Neutrophil (primary cell): Measurements from ENCODE around the gene ACAA1.

Experiments used
- H3K27ac ChIP-seq: fragments of 200-600 bp; sonication (generic); 2 replicates; pipeline ENCODE4 v1.5.1; 2016; ENCODE audit warnings: mild to moderate bottlenecking, moderate library complexity
- H3K27me3 ChIP-seq: fragments of 200-600 bp; sonication (generic); 2 replicates; pipeline ENCODE4 v1.6.0; 2016; ENCODE audit warnings: mild to moderate bottlenecking
- H3K36me3 ChIP-seq: fragments of 200-600 bp; sonication (generic); 2 replicates; pipeline ENCODE4 v1.5.1; 2017
- H3K4me1 ChIP-seq, 2 experiments: fragments of 200-600 bp in 1 of 2; sonication (generic) in 1 of 2; 1 replicate in 1 of 2; 2 replicates in 1 of 2; pipeline versions ENCODE4 v1.5.1 to v1.6.1; 2013 to 2016; ENCODE audit warnings: low read depth in 1 of 2, low read length in 1 of 2, mild to moderate bottlenecking in 1 of 2, moderate library complexity in 1 of 2; ENCODE audit not compliant: control insufficient read depth in 1 of 2, insufficient read depth in 1 of 2
- H3K4me3 ChIP-seq, 2 experiments: fragments of 200-600 bp in 1 of 2; sonication (generic) in 1 of 2; 1 replicate in 1 of 2; 2 replicates in 1 of 2; pipeline ENCODE4 v1.5.1; 2013 to 2016; ENCODE audit warnings: low read depth in 1 of 2, low read length in 1 of 2, mild to moderate bottlenecking in 1 of 2, moderate library complexity in 1 of 2
- H3K9me3 ChIP-seq: fragments of 200-600 bp; sonication (generic); 2 replicates; pipeline ENCODE4 v1.5.1; 2016
- TF ChIP-seq, protein P1 (sequence below): fragments of 200-600 bp; sonication (generic); IDR thresholded peaks from 2 replicates; pipeline ENCODE4 v1.5.1; 2016; ENCODE audit warnings: antibody characterized with exemption

The ACAA1 gene

DNA sequence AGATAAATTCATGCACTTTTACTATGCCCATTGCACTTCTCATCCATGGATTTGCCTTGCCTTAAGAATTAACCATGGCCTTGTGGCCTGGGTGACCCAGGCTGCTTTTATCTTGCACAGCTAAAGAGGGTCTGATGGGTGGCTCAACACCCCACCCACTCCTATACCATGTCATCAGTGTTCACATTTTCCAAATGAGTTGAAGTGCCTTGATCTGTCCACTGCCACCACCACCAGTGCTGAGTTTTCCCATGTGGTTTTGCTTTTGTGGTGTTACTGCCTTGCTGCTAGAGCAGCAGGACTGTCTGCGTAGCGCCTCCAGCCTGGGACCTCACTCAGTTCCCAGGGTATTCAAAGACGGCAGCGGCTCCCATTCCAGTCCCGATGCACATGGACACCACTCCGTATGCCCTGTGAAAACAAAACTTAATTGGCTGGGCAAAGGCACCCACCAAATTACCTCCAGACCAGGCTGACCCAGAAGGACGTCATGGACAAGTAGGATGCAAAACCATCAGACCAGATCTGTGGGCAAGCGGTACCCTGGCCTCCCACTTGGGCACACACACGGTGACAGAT, 14.1 kb downstream of the ACAA1 start:
- Histone ChIP-seq H3K9me3 (no peaks in the 10 kb centered on the region), H3K4me3 (no peak overlapping the region), H3K27me3 (no peaks in the 10 kb centered on the region), H3K4me1 (peaks cover 3 to 16% of the 10 kb centered on the region in 2 experiments), H3K36me3 (peaks cover 100% of the 10 kb centered on the region), H3K27ac (no peak overlapping the region)
- TF ChIP-seq, protein P1, sequence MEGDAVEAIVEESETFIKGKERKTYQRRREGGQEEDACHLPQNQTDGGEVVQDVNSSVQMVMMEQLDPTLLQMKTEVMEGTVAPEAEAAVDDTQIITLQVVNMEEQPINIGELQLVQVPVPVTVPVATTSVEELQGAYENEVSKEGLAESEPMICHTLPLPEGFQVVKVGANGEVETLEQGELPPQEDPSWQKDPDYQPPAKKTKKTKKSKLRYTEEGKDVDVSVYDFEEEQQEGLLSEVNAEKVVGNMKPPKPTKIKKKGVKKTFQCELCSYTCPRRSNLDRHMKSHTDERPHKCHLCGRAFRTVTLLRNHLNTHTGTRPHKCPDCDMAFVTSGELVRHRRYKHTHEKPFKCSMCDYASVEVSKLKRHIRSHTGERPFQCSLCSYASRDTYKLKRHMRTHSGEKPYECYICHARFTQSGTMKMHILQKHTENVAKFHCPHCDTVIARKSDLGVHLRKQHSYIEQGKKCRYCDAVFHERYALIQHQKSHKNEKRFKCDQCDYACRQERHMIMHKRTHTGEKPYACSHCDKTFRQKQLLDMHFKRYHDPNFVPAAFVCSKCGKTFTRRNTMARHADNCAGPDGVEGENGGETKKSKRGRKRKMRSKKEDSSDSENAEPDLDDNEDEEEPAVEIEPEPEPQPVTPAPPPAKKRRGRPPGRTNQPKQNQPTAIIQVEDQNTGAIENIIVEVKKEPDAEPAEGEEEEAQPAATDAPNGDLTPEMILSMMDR = no peak

DNA sequence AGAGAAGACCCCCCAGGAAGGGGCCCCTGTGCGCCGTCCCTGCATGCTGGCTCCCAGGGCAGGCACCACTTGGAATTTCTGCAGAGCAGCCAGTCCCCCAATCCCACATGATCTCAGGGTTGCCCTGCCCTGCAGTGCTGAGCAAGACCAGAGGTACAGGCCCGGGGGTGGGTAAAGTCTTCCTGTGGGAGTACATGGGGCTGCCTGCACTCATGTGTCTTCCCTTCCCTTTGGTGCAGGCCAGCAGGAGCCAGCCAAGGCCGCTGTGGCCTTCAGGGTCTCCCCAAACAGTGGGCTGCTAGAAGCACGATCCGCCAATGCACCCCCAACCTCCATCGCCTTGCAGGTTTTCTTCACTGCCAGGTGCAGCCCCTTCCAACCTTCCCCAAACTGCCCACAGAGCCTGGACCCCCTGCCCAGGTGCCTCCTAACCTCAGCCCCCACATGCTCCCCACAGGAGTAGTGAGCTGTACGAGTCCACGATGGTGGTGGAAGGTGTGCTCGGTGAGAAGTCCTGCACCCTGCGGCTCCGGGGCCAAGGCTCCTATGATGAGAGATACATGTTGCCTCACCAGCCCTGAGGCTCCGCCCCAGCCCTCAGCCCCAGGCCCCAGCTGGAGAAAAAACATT, 15.0 kb downstream of the ACAA1 start:
- H3K4me3 ChIP-seq = no peak overlapping the region
- H3K27me3 ChIP-seq = no peaks in the 10 kb centered on the region
- no peak overlapping the region for H3K27ac ChIP-seq
- H3K4me1 ChIP-seq = peaks cover 3 to 16% of the 10 kb centered on the region in 2 experiments
- H3K9me3 ChIP-seq = no peaks in the 10 kb centered on the region
- TF ChIP-seq, protein P1 = no peak
- peaks cover 100% of the 10 kb centered on the region for H3K36me3 ChIP-seq

DNA sequence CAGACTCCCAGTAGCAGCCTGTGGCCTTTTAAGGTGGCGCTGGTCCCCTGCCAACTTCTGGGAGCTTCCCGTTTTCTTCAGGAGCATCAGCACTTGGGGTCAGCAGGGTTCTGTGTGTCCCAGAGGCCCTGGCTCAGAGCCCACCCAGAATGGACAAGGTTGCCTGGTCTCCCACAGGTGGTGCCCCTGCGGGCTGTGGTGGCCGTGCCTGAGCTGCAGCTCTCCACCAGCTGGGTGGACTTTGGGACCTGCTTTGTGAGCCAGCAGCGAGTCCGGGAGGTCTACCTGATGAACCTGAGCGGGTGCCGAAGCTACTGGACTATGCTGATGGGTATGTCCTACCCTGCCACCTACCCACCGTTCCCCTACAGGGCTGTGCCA, 15.5 kb downstream of the ACAA1 start:
- no peak overlapping the region for H3K27ac ChIP-seq
- no peaks in the 10 kb centered on the region for H3K9me3 ChIP-seq
- no peak overlapping the region for H3K4me3 ChIP-seq
- no peaks in the 10 kb centered on the region for H3K27me3 ChIP-seq
- TF ChIP-seq, protein P1 = no peak
- peaks cover 3 to 16% of the 10 kb centered on the region in 2 experiments for H3K4me1 ChIP-seq
- H3K36me3 ChIP-seq = peaks cover 100% of the 10 kb centered on the region

DNA sequence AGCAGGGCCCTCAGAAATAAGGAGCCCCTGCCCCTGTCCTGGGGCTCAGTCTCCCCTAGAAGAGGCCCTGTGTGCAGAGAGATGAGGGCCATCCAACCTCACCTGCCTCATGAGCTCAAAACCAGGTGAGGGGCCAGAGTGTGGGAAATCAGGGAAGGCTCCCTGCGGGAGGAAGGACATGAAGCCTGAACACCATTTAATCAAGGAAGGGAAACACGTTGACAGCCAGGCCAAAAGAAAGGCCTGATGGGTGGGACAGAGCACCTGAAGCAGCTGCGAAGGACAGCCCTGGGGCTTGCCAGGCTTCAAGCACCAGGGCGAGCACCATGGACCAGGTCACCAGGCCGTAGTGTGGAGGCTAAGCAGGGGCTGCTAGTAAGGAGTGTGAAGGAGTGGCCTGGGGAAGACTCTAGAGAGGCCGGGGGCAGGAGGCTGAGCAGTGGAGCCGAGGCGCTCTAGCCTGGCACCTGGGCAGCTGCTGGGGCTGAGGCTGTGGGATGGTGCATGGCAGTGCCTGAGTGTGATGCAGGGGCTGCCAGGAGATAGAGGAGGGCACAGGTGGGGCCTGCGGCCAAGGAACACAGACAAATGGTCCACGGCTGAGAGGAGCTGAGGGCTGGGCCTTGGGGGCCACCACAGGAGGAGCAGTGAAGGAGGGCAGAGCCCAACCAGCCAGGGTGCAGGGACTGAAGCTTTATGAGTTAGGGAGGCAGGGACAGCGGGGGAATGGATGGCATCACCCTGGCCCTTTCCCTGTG, 16.1 kb downstream of the ACAA1 start:
- TF ChIP-seq, protein P1 = no peak
- Histone ChIP-seq H3K4me3 (no peak overlapping the region), H3K27me3 (no peaks in the 10 kb centered on the region), H3K27ac (no peak overlapping the region), H3K36me3 (peaks cover 98% of the 10 kb centered on the region), H3K9me3 (no peaks in the 10 kb centered on the region), H3K4me1 (peaks cover 3 to 16% of the 10 kb centered on the region in 2 experiments)

DNA sequence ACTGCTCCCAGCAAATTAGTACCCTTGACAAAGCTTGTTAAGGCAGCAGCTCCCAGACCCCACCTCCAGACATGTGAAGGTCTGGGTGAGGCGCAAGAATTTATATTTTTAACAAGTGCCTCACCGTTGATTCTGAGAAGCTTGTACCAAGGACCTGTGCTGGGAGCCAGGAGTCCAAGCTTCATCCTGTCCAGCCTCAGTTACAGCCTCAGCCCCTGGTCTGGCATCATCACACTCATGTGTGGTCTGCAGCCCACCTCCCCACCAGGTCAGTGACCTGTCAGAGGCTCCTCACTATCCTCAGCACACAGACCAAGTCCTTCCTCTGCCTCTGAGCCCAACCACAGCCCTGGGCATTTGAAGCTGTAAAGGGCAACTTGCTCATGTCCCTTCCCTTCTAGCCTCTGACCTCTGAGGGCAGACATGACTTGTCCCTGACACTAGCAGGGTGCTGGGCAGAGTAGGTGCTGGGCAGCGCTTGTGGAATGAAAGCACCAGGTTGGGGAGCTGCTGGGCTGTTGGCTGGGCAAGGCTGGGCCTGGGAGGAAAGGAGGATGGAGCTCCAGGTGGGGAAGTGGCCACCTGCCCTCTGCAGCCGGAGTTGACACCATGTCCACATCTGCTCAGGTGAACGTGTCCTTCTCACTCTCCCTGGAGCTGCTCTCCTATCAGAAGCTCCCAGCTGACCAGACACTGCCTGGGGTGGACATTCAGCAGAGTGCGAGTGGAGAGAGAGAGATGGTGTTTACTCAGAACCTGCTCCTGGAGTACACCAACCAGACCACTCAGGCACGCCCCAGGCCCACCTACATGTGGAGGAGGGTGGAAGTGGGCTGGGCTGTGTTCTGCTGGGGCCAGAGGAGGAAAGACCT, 16.9 kb downstream of the ACAA1 start:
- no peak overlapping the region for H3K4me3 ChIP-seq
- TF ChIP-seq, protein P1 = no peak
- no peaks in the 10 kb centered on the region for H3K9me3 ChIP-seq
- H3K36me3 ChIP-seq = peaks cover 94% of the 10 kb centered on the region
- H3K27ac ChIP-seq = peak overlapping the region; percentile 35
- H3K27me3 ChIP-seq = no peaks in the 10 kb centered on the region
- peaks cover 3 to 10% of the 10 kb centered on the region in 2 experiments for H3K4me1 ChIP-seq
